GM12891 (cell line): ENCODE results near the gene GALNT7.

ENCODE experiments used
- POLR2A ChIP-seq: IDR thresholded peaks from 2 replicates; pipeline ENCODE4 v1.6.1; 2011; ENCODE audit warnings: low read depth, low read length, control low read depth
- TAF1 ChIP-seq: IDR thresholded peaks from 2 replicates; pipeline ENCODE4 v1.6.1; 2011; ENCODE audit warnings: low read depth, low read length, control low read depth

- TF ChIP-seq TAF1 (no peak), POLR2A (no peak)
These were observed 492 bp downstream of the GALNT7 start for GRCh38 chr4:173169178-173169427.
